GM12873 (cell line): Measurements from ENCODE around the gene PDE3B.

Source experiments
- TF ChIP-seq, protein P1 (sequence below): IDR thresholded peaks from 2 replicates; pipeline ENCODE4 v1.5.1; 2012; ENCODE audit warnings: low read depth, mild to moderate bottlenecking, moderate library complexity, low read length, control low read depth; ENCODE audit not compliant: insufficient read depth; ENCODE audit errors: missing control alignments

Gene PDE3B

DNA sequence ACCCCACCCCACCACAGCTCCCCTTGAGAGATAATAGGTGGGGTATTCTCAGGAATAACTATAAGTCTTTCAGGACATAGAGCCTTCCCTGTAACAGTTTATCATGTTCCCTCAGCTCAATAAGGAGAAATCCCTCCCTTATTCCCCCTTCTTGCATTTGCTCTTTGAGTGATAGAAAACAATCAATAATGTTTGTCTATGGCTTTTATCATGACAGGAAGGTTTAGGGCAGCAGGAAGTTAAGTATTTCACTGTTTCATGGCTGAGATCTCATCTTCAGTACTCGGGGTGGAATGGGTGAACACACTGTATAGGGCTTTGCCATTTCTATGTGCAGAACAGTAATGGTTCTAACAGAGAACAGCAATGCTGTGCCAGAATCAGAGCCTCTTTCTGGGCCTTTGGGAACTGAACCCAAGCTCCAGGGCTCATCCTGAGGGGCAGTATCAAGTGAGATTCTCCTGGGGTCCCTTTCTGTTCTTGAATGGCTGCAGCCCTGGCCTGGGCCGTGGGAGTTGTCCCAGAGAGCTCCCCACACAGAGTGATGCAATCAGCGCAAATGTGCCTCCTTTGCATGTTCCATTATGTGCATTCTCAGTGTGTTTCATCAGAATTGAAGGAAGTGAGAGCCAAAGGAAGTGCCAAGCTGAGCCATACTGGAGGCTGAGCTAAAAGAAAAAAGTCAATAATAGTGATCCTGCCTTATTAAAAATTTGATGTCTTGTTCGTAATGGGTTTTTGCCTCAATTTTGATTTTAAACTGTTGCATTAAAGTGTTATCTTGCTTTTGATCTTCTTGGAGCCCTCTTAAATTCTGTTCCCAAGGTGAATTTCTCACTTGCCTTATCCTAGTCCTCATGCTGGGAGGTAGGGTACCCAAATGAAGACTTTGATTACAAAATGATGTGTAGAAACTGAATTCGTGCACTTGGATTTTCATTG lies 251.3 kb downstream of the PDE3B start:
- TF ChIP-seq, protein P1, sequence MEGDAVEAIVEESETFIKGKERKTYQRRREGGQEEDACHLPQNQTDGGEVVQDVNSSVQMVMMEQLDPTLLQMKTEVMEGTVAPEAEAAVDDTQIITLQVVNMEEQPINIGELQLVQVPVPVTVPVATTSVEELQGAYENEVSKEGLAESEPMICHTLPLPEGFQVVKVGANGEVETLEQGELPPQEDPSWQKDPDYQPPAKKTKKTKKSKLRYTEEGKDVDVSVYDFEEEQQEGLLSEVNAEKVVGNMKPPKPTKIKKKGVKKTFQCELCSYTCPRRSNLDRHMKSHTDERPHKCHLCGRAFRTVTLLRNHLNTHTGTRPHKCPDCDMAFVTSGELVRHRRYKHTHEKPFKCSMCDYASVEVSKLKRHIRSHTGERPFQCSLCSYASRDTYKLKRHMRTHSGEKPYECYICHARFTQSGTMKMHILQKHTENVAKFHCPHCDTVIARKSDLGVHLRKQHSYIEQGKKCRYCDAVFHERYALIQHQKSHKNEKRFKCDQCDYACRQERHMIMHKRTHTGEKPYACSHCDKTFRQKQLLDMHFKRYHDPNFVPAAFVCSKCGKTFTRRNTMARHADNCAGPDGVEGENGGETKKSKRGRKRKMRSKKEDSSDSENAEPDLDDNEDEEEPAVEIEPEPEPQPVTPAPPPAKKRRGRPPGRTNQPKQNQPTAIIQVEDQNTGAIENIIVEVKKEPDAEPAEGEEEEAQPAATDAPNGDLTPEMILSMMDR: no peak

DNA sequence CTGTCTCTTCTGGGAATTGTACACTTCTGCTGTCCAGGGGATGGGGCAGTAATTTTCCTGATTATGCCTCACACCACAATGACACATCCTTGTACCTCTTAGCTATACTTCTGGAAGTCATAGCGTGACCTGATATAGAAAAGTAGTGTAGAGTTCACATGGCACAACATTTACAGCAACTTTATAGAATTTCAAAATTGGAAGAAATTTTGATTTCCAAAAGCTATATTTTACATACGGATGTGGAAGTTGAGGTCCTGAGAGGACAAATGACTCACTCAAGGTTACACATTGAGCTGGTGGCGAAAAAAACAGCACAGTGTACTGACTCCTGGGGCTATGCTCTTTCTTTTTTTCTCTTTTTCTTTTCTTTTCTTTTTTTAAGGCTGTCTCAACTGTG lies 254.8 kb downstream of the PDE3B start:
- TF ChIP-seq, protein P1: no peak

DNA sequence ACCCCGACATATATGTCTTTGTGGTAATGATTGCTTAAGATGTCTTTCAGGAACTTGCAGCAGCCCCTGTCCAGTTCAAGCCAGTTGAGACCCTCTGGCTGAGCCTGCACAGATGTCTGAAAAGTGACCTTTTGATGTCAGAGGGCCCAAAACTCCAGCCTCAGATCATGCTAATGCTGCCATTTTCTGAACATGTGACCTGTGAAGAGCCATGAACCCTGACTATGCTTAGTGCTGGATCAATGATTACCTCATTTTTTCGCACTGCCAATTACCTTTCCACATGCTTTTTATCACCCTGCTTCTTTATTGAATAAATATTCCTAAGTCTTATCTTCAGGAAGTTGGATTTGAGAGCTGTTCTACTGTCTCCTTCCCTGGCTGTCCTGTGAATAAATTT lies 255.3 kb downstream of the PDE3B start:
- TF ChIP-seq, protein P1: no peak

DNA sequence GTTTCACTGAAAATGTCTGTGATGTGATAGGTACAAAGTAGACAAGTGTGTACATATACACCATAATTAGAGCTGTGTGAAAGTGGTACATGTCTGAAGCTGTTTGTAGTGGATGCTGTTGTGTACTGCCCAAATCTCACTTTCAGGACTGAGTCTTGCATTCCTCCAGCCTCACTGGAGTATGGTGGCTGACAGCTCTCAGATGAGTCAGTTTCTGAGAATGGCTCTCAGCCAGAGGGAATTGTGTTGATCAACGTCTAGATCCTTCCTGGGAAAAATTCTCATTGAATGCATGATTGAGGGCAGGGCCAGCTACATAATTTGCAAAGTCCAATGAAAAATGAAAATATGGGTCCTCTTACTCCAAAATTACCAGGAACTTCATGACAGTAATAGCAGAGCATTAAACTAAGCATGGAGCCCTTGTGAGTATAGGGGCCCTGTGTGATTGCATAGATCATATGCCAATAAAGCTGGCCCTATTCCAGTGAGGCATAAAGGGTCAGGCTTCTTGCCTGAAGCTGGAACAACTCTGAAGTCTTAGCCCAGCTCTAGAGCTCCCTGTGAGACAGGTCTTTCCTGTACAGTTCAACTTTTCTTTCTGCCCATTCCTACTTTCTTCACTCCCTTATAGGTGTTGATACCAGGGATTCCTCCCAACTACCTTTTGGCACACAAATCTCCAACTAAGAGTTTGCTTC lies 259.2 kb downstream of the PDE3B start:
- TF ChIP-seq, protein P1: no peak

DNA sequence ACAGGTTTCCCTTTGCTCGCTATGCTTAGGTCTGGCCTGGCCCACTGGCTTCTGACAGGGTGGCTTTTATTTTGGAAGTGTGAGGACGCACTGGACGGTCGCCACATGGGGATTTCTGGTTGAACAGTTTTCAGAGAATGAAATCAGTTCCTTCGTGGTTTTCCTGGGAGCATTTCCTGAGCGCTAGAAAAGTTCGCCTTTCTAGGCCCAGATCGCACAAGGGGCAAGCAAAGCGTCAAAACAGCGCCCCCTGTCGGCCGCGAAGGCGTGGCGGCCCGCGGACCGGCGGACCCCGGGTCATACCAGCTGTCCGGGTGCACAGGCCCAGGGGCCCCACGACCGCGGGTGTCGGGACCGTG lies 261.1 kb downstream of the PDE3B start:
- TF ChIP-seq, protein P1: peak; percentile 91

DNA sequence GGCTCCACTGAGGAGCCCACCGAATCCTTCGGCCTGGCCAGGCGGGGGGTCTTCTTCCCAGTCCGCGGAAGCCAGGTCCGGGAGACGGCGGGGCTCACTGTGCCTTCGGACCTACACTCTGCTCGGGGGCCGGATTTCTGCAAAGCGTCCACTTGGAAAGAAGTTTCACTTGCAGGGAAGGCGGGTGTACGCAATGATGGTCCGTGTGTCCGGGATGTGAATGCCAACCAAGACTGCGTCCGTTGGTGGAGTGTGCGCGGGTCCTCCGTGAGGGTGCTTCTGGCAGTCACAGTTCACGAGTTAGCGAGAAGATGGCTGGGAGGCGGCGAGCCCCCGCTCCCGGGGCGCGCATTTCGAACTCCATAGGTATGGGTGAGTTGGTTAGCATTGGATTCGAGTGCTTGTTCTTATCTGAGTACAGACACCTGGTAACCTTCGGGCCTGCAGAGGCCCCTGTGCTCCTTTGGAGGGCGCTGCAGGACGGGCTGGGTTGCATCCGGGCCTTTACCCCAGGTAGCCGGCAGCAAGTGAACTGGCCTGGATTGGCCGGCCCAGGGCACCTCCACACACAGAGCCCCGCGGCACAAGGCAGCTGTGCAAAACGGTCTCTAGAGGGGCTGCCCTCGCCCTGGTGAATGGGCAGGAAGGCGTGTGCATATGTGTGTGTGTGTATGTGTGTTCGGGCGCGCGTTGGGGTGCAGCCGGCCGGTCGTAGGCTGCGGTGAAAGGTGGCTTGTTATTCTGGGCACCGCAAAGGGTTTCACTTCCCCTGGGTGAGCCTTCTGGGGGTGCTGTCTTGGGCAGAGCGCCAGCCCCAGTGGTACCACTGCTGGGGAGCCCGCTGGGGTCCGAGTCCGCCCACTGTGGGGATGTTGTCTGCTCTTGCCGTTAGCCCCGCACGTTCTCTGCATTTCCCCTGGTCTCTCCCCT lies 261.8 kb downstream of the PDE3B start:
- TF ChIP-seq, protein P1: peak; percentile 74
